Measurements from ENCODE around the gene STX8.

The STX8 gene

GRCh38 chr17:9208381-9209105, 367.1 kb downstream of the STX8 start:
- DNase-seq (ENCODE audit: low spot score), result no peak

DNA sequence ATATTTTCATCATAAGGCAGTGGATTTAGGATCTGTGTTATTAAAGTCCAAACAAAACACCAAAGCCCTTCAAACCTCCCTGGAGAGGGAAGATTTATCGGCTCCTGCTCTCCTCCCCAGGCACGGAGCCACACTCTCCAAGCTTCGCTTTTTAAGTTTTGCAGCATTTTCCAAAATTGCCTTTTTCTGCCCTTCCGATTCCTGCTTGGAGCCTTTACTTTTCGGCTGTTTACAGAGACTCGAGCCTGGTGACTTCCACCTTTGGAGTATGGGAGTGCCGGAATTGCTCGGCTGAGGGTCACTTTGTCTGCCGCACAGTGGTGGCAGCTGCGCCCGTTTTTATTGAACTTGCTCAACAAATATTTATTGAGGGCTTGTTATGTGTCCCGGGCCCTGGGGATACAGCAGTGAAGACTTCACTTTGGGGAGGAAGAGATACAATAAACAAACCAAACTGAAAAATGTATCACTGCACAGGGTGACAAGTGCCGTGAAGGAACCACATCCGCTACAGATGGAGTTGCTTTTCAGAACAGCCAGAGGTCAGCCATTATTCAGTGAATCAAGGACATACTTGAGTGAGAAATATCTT, 368.8 kb downstream of the STX8 start:
- DNase-seq (ENCODE audit: low spot score), result no peak

- no peak for DNase-seq (ENCODE audit: low spot score)
Measured at GRCh38 chr17:9206410-9206703, 369.3 kb downstream of the STX8 start.

DNA sequence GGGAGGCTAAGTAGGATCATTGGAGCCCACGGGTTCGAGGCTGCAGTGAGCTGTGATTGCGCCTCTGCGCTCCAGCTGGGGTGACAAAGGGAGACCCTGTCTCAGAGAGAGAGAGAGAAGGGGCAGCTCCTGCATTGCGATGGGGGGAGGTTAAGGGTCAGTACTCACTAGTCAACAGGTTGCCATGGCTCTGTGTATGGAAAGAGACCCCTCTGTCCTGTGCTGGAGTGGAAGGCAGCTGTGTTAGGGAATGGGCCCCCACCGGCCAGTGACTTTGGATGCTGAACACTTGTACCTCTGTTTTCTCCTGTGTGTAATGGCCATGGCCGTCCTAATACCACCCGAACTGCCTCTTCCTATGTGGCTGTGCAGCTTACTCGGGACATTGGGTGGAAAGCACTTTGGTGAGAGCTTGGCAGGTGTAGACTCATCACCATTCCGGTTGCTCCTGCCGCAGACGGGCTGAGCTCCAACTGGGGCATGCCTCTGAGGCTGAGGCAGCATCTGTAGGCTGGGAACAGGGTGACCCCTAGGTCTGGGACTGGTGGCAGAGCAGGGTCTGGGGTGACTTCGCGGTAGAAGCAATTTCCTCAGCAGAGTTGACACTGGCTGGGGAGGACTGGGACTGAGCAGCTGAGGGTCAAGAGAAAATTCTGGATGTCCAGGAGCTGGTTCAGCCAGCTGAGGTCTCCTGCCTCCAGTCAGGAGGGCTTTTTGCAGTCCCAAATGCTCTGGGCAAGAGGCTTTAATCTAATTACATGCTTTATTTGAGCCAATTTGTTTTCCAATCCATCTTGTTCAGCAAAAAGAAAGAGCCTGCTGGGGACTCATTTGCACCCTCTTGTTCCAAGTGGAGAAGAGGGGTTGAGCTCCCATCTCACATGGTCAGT, 369.9 kb downstream of the STX8 start:
- no peak for DNase-seq (ENCODE audit: low spot score)

DNA sequence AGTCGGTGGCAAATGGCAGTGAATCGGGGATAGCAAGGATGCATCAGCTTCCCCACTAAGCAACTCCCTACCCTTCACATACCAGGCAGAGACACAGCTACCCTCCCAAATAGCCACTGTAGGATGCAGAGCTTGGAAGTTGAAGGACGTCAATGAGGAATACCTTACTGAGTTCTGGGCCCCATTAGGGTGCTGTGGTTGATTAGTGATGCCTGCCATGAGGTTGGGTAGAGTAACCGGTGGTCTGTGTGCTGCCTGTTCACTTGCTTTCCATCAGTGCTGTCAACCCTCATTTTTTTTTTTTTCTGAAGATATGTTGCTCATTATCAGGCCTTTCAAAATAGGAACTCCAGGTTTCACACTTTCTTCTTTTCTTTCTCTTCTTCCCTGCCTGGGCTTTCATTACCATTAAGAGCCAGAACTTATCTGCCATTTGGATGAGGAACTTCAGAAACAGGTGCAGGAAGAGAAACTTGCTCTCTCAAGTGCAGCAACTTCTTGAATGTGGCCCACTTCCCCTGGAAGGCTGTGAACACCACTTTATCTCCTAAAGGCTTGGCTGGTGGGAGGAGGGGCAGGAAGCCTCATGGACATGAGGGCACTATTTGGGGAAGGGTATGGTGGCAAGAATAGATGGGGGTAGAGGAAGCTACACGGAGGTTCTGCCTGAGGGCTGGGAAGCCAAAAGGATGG, 370.8 kb downstream of the STX8 start:
- peak; percentile 31 for DNase-seq (ENCODE audit: low spot score)

DNA sequence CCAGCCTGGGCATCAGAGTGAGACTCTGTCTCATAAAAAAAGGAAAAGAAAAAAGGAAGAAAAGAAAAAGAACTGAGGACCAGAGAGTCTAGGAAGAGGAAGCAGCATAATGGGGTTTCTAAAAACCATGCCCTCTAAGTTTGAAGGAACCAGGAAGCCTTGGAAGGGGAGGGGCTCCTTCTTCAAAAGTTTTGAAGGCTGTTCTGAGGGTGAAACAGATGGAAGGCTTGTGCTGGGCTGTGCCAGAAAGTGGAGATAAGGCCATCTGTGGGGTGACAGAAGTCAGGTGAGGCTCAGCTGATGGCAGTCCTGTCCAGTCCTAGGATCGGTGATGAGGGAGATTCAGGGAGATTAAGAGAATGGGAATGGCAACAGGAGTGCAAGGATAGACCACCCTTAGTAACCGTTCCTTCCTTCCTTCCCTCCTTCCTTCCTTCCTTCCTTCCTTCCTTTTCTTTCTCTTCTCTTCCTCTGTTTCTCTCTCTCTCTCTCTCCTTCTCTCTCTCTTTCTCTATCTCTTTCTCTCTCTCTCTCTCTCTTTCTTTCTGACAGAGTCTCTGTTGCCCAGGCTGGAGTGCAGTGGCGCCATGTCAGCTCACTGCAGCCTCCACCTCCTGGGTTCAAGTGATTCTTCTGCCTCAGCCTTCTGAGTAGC, 371.7 kb downstream of the STX8 start:
- DNase-seq (ENCODE audit: low spot score), result peak; percentile 29

- DNase-seq (ENCODE audit: low spot score), result no peak
Measured at GRCh38 chr17:9202532-9202931, 373.1 kb downstream of the STX8 start.

GRCh38 chr17:9200699-9201359, 374.8 kb downstream of the STX8 start:
- DNase-seq (ENCODE audit: low spot score), result no peak
